ENCODE measurements around the gene MOSMO. TPM values are rescaled to one million over a fixed set of nuclear protein-coding genes. Genes with fewer than 3 reads are reported as not detected.

The MOSMO gene
- total and polyA plus RNA-seq, 10 of the 15 experiments (the other 5 are each of a cell fraction or from before 2014, with no cell fraction given): 1.7 to 26.7 (median 12.2) TPM

GRCh38 chr16:21991621-21992020 lies 16.3 kb upstream of the MOSMO start (continued):
- no peak for TF ChIP-seq SP1 (IDR thresholded peaks at IDR 0.05; ENCODE audit: low read depth, low read length)

- intact Hi-C loops (cut with micrococcal nuclease; ENCODE audit: unreplicated experiment): no loop called here
- H3K9me3 ChIP-seq (replicated peaks; ENCODE audit: control insufficient read depth, insufficient read depth, low read length): no peaks in the 10 kb centered on the region
- no peak overlapping the region for H3K4me3 ChIP-seq
- no peaks in the 10 kb centered on the region for H3K4me1 ChIP-seq (ENCODE audit: control insufficient read depth, insufficient read depth, low read length)
- no peaks in the 10 kb centered on the region for H3K79me2 ChIP-seq (ENCODE audit: control insufficient read depth, insufficient read depth, low read length)
- H3K27ac ChIP-seq (ENCODE audit: control insufficient read depth, insufficient read depth): no peak overlapping the region
- no TSS peak for BruUV-seq (replicated peaks)
- CTCF ChIA-PET: interaction anchor here (20.1 kb wide), 1 partner anchor 83 kb away, joined by 686 read pairs; no protein-coding TSS in a partner anchor
- H4K20me1 ChIP-seq (ENCODE audit: control insufficient read depth, insufficient read depth): no peaks in the 10 kb centered on the region
- in situ Hi-C loops (cut with MboI): loop anchor here (5.0 kb wide), 1 partner anchor 97 kb away; the partner anchor contains the start of gene VWA3A
- H3K9ac ChIP-seq (ENCODE audit: control insufficient read depth, insufficient read depth, low read length): no peak overlapping the region
- POLR2A ChIA-PET: no interaction called here
- ATAC-seq: no peak
- TF ChIP-seq MLLT1 (IDR thresholded peaks at IDR 0.05) (no peak), RFX5 (IDR thresholded peaks at IDR 0.05; ENCODE audit: low read depth, low read length) (no peak), CUX1 (IDR thresholded peaks at IDR 0.05; ENCODE audit: insufficient replicate concordance, low read depth, low read length) (no peak), NFXL1 (IDR thresholded peaks at IDR 0.05; ENCODE audit: borderline replicate concordance) (no peak), SREBF2 (IDR thresholded peaks at IDR 0.05; ENCODE audit: low read length) (no peak), MYC (IDR thresholded peaks at IDR 0.05; ENCODE audit: insufficient read depth, insufficient read length, insufficient replicate concordance, low read length, severe bottlenecking) (no peak), IKZF1 (conservative IDR thresholded peaks at IDR 0.05) (no peak), SMARCA5 (IDR thresholded peaks at IDR 0.05) (no peak), SUZ12 (IDR thresholded peaks at IDR 0.05; ENCODE audit: unreplicated experiment) (no peak)
- SMC1A ChIA-PET (ENCODE audit: uncharacterized antibody, unreplicated experiment): interaction anchor here (1.4 to 25.5 kb wide), 2 partner anchors 9 to 83 kb away, joined by 5 to 567 read pairs; no protein-coding TSS in a partner anchor
- DNase-seq (ENCODE audit: low read depth, low spot score): no peak
- H3K27me3 ChIP-seq (replicated peaks in 1 of 2; ENCODE audit: control insufficient read depth in 2 of 2, insufficient read depth in 2 of 2, low read length in 1 of 2): no peaks in the 10 kb centered on the region
- H3K36me3 ChIP-seq (ENCODE audit: control insufficient read depth in 2 of 2, insufficient read depth in 2 of 2, low read length in 1 of 2): no peaks in the 10 kb centered on the region
- WGBS (ENCODE audit: insufficient coverage, insufficient replicate concordance, low lambda C conversion rate, missing lambda C conversion rate): 78% methylated on average over 13 of the region's 13 CpGs
- no peak for FAIRE-seq
- H2AFZ ChIP-seq (ENCODE audit: control insufficient read depth, low read depth, low read length): no peak overlapping the region
- RAD21 ChIA-PET (ENCODE audit: unreplicated experiment): interaction anchor here (1.0 to 22.7 kb wide), 3 partner anchors 7 to 83 kb away, joined by 3 to 466 read pairs (median 7); no protein-coding TSS in a partner anchor
- H3K4me2 ChIP-seq (ENCODE audit: control insufficient read depth, insufficient read depth): no peak overlapping the region
Measured at GRCh38 chr16:21994856-21995465, 12.9 kb upstream of the MOSMO start.
